ENCODE data around the gene UBTF.
"Not testable (repeated sequence)": the region's sequence is repeated elsewhere in the genome, so short reads cannot be mapped to it uniquely, and the experiment has no call there.

UBTF gene

DNA sequence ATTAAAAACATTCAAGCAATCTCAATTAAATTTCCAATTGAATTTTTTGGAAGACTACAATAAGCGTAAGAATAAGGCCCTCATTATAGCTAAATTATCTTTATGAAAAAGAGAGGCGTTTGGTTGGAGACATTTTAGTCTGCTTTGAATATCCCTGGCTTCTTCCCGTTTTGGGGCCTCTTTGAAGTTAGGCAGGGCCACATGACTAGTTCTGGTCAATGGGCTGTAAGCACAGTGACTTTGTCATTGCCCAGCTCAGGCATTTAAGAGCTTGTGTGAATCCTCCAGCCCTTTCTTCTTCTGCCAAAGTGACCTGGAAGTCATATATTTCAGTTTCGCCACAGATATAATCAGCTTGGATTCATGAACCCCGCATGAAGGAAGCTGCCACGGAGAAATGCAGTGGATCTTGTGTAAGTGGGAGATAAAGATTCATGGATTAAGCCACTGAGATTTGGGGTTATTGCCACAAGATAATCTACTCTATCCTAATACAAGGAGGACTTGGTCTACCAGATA, 21.7 kb upstream of the UBTF start:
- no peak for DNase-seq (ENCODE audit: low spot score)

DNA sequence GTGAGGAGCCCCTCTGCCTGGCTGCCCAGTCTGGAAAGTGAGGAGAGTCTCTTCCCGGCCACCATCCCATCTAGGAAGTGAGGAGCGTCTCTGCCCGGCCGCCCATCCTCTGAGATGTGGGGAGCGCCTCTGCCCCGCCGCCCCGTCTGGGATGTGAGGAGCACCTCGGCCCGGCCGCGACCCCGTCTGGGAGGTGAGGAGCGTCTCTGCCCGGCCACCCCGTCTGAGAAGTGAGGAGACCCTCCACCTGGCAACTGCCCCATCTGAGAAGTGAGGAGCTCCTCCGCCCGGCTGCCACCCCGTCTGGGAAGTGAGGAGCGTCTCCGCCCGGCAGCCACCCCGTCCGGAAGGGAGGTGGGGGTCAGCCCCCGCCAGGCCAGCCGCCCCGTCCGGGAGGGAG, 18.4 kb upstream of the UBTF start:
- not testable (repeated sequence) for DNase-seq (ENCODE audit: low spot score)

DNA sequence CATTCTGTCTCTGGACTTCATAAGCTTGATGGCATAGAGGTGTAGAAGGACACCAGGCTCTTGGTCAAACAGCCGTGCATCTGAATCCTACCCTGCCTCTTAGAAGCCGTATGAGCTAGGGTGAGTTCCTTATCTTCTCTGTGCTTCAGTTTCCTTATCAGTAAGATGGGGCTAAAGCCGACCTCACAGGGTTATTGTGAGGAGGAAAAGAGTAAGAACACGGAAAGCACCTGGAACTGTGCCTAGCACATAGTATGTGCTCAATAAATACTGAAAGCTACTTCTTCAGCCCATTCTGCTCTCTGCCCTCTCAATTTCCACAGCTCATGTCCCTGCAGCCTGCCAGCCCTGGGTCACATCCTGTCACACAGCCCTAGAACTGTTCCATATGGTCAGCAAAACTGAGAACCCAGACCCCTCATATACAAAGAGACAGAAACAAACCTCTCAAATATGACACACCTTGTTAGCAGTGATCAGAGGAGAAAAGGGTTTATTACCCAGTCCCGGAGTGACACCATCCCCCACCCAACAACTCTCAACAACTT, 17.0 kb upstream of the UBTF start:
- DNase-seq (ENCODE audit: low spot score), result no peak

DNA sequence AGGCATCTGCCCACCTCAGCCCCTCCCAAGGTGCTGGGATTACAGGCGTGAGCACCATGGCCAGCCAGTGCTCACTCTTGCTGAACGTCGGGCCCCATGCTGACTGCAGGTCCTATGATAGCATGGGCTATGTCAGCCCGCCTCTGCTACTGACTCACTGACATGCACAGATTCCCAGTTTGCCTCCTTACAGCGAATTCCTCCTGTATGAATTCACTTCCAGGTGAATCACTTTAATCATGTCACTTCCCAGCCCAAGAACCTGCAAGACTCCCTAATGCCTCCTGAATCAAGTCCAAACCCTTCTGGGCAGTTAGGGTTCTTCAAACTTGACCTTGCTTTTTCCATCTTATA, 16.1 kb upstream of the UBTF start:
- no peak for DNase-seq (ENCODE audit: low spot score)

- no peak for DNase-seq (ENCODE audit: low spot score)
These were observed 14.1 kb upstream of the UBTF start for GRCh38 chr17:44233582-44233981.

GRCh38 chr17:44232061-44232460, 12.6 kb upstream of the UBTF start:
- DNase-seq (ENCODE audit: low spot score), result no peak

DNA sequence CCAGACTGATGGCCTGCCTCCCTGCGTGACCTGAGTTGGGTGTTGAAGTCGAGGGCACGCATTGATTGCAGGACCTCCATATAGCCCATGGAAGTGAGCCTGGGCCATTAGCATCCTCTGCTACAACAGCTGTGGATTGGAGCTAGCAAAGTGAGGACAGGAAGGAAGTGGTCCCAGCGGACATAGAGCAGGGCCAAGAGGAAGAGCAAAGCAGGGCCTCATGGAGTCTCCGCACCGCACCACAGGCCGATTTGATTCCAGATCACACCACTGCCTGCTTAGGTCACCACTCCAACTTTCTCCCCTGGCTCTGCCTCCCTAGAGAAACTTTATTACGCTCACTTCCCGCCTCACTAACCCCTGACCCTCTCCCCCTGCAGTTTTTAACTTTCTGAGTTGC, 10.7 kb upstream of the UBTF start:
- no peak for DNase-seq (ENCODE audit: low spot score)

GRCh38 chr17:44229090-44229489, 9.6 kb upstream of the UBTF start:
- DNase-seq (ENCODE audit: low spot score), result no peak

DNA sequence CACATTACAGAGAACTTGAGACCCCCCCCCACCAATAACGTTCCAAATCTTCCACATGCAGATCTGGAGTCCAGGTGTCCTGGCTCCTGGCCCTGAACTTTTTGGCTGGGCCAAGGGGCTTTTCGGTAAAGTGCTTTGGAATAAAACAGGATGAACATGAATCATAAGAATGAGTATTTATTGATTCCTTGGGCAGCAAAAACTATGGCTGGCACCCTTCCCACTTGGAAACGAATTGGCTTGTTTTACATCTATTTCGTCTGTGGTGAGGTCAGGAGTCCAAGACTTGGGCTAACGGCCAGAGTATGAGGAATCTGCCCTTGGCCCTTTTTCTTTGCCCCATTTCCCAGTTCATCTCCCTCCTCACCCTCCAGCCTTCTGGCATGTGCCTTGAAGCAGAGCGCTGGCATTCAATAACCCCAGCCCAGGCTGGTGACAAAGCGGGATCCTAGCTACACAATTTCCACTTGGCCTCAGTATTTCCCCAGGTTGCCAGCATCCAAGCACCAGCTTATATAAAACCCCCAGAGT, 4.1 kb upstream of the UBTF start:
- DNase-seq (ENCODE audit: low spot score), result no peak

DNA sequence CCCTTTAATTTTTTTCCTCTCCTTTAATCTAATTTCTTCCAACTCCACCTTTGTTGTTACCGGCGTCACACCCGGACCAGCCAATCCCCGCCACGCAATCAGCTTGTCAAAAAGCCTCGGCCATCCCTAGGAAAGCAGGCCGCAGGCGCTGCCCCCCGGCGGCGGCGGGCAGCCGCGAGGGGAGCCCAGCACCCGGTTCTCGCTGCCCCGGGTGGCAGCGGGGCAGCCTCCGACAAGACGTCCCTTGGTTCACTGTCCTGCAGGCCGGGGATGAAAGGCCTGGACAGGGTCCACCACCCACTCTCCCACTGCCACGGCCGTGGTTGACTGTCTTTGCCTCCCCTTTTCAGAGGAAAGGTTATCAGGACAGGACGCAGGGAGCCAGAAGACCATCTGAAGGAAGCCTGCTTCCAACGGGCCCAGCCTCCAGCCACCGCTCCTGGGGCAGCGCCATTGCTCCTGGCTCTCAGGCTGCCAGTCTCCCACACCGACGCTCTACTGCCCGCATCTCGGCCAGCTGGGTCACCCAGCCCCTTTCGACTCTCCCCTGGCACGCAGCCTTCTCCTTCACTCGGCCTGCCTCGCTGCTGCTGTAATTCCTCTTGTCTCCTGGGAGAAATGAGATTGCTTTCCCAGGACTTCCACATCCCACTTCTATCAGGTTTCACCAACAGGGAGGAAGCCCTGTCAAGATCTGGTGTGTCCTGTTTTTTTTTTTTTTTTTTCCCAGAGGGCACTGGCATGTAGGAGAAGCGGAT, 2.8 kb upstream of the UBTF start:
- DNase-seq (ENCODE audit: low spot score), result peak; percentile 90

GRCh38 chr17:44221862-44222111, 2.3 kb upstream of the UBTF start:
- peak; percentile 63 for DNase-seq (ENCODE audit: low spot score)

DNA sequence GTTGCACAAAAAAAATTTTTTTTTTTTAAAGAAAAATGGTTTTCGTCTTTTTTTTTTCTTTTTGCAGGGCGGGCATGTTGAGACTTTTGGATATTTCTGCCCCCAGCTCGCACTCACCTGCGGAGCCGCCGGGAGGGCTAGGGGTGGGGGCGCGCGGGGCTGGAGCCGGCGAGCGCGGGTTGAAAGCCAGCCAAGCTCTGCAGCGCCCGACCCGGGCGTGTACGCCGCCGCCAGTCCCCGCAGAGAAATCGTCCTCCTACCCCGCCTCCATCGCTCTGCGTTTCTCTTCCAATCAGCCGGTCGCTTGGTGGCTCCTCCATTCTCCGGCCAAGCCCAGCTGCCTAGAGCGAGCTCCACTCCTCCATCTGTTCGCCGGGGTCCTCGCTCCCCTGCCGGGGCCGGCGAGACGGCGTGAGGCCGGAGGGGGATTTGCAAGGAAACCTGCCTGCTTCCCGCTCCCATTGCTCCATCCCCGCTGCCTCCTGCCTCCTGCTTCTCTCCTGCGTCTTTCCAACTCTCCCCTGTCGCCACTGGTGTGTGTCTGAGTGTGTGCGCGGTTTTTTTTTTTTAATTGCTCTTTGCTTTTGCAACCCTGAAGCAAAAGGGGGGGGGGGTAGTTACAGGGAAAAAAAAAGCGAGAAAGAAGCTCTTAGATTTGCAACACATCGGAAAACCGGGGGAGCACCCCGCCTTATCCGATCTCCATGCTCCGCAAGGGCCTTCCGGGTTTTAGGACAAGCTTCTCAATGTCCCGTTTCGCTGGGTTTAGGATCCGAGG, 1.8 kb upstream of the UBTF start:
- peak; percentile 79 for DNase-seq (ENCODE audit: low spot score)

GRCh38 chr17:44220213-44221083, 973 bp upstream of the UBTF start:
- DNase-seq (ENCODE audit: low spot score), result peak; percentile 42

GRCh38 chr17:44219108-44219615, 313 bp downstream of the UBTF start:
- peak; percentile 70 for DNase-seq (ENCODE audit: low spot score)

DNA sequence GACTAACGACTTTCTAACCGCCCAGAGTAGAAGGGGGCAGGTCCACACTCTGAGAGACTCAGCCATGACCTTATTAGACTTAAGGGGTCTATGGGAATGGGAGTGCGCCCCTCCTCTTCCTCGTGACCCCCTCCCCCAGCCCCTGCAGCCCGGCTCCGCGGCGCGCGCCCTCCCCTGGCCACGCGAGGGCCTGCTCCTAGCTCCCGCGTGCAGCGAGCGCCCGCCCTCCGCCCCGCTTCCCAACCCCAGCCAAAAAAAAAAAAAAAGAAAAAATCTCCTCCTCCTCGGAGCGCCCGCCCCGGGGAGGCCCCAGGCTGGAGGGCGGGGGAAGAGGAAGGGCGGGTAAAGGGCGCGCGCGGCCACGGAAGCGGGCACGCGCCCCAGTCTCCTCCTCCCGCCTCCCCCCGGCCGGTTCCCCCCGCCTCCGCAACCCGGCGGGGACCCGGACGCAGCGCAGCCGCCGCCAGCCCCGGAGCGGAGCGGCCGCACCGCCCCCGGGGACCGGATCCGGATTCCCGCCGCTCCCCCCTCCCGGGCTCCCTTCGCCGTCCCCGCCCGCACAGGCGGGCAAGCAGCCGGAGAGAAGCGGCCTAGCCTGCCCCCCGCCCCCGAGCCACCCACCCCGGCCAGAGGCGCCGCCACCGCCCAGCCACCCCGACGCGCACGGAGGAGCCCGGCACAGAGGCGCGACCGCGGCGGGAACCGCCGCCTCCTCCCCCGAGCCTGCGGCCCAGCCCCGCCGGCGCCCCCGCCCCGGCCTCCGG, 949 bp downstream of the UBTF start:
- DNase-seq (ENCODE audit: low spot score), result peak; percentile 88

GRCh38 chr17:44217738-44218343, 1.6 kb downstream of the UBTF start:
- no peak for DNase-seq (ENCODE audit: low spot score)

DNA sequence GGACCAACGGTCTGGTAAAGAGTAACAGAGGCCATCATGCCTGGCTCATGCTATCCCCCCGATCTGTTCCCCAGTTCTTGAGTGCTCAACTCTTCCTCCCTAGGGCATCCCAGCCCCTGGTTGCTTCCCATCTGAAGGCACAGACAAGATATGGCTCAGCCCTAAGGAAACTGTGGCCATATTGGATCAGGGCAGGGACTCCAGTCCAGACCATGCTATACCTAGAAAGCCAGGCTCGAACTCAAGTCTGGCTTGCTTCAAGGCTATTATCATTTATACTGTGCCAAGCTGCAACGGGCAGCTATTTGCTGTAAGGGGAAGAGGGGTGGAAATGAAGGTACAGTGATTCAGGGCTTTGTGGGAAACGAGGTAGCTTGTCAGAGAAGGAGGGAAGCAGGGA, 2.8 kb downstream of the UBTF start:
- no peak for DNase-seq (ENCODE audit: low spot score)

- DNase-seq (ENCODE audit: low spot score), result no peak
These were observed 3.3 kb downstream of the UBTF start for GRCh38 chr17:44216173-44216572.

- DNase-seq (ENCODE audit: low spot score), result no peak
These were observed 4.6 kb downstream of the UBTF start for GRCh38 chr17:44214896-44215295.

DNA sequence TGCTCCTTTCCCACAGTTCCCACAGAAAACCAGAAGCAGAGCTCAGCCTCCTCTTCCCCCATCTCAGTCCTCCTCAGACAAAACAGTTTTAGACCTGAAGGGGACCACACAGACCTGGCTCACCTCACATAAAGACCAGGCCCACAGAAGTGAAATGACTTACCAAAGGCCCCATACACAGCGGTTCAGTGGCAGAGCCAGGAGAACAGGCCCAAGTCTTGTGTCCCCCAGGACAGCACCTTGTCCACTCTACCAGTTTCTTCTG, 5.3 kb downstream of the UBTF start:
- DNase-seq (ENCODE audit: low spot score), result no peak
